ENCODE data around the gene PROSER3.

DNA sequence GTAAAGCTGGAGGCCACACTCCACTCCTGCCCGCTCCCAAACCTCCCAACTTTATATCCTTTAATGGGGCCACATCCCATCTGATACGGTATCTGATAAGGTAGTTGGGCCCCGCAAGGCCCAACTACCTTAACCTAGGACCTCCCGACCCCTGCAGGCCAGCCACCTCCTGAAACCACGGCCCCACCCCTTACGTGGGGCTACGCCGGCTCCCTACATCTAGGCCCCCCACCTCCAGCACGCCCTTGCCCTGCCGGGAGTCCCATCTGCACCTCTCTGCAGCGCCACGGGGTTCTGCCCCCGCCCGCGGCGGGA lies 17.9 kb upstream of the PROSER3 start:
- TF ChIP-seq, protein P1, sequence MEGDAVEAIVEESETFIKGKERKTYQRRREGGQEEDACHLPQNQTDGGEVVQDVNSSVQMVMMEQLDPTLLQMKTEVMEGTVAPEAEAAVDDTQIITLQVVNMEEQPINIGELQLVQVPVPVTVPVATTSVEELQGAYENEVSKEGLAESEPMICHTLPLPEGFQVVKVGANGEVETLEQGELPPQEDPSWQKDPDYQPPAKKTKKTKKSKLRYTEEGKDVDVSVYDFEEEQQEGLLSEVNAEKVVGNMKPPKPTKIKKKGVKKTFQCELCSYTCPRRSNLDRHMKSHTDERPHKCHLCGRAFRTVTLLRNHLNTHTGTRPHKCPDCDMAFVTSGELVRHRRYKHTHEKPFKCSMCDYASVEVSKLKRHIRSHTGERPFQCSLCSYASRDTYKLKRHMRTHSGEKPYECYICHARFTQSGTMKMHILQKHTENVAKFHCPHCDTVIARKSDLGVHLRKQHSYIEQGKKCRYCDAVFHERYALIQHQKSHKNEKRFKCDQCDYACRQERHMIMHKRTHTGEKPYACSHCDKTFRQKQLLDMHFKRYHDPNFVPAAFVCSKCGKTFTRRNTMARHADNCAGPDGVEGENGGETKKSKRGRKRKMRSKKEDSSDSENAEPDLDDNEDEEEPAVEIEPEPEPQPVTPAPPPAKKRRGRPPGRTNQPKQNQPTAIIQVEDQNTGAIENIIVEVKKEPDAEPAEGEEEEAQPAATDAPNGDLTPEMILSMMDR (conservative IDR thresholded peaks at IDR 0.05; ENCODE audit: low read length): no peak
- TF ChIP-seq EZH2phosphoT487 (IDR thresholded peaks at IDR 0.05; ENCODE audit: borderline replicate concordance, low read depth, low read length): no peak

Measured in OCI-LY7 (cell line).